Astrocyte (in vitro differentiated cells and primary cell): ENCODE data around the gene DLL4.

ENCODE experiments used
- EZH2 ChIP-seq: IDR thresholded peaks from 2 replicates; pipeline ENCODE4 v1.6.1; 2012; ENCODE audit warnings: mild to moderate bottlenecking, low read length, inconsistent platforms; ENCODE audit not compliant: insufficient read depth
- TF ChIP-seq, protein P1 (sequence below): IDR thresholded peaks from 2 replicates; pipeline ENCODE4 v1.5.1; 2011; ENCODE audit warnings: low read depth, mild to moderate bottlenecking, inconsistent platforms, low read length, moderate library complexity; ENCODE audit not compliant: insufficient read depth

DNA sequence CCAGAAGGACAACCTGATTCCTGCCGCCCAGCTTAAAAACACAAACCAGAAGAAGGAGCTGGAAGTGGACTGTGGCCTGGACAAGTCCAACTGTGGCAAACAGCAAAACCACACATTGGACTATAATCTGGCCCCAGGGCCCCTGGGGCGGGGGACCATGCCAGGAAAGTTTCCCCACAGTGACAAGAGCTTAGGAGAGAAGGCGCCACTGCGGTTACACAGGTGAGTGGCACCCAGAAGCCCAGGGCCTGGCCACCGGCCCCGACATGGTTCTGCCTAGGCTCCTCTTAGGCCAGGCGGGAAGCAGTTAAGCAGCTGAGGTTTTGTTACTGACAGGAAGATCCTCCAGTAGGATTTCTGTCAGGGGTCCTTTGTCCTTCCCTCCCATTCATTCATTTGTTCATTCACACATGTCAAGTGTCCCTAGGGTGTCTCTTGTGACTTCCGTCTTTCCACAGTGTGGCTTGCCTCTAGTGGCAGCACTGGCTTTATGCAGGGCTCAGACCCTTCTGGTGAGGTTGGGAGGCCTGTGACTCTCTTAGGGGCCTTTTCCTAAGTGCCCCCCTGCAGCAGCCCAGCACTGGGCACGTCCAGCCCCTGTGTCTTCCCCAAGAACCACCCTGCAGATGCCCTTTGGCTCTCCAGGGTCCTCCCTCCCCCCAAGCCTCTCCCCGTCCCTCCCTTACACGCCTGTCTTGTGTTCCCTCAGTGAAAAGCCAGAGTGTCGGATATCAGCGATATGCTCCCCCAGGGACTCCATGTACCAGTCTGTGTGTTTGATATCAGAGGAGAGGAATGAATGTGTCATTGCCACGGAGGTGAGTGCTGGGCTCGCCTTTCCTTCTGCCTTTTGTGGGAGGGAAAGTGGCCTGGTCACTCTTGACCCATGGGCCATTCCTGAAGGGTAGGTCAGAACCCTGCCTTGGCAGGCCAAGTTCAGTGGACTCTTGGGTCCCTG lies 7.8 kb downstream of the DLL4 start:
- TF ChIP-seq, protein P1, sequence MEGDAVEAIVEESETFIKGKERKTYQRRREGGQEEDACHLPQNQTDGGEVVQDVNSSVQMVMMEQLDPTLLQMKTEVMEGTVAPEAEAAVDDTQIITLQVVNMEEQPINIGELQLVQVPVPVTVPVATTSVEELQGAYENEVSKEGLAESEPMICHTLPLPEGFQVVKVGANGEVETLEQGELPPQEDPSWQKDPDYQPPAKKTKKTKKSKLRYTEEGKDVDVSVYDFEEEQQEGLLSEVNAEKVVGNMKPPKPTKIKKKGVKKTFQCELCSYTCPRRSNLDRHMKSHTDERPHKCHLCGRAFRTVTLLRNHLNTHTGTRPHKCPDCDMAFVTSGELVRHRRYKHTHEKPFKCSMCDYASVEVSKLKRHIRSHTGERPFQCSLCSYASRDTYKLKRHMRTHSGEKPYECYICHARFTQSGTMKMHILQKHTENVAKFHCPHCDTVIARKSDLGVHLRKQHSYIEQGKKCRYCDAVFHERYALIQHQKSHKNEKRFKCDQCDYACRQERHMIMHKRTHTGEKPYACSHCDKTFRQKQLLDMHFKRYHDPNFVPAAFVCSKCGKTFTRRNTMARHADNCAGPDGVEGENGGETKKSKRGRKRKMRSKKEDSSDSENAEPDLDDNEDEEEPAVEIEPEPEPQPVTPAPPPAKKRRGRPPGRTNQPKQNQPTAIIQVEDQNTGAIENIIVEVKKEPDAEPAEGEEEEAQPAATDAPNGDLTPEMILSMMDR: no peak
- no peak for TF ChIP-seq EZH2
